Dermis microvascular lymphatic vessel endothelial cell (primary cell): ENCODE results near the gene USH1G. TPM values are rescaled to one million over a fixed set of nuclear protein-coding genes. Genes with fewer than 3 reads are reported as not detected.
"Not testable (repeated sequence)": the region's sequence is repeated elsewhere in the genome, so short reads cannot be mapped to it uniquely, and the experiment has no call there.

Experiments used
- DNase-seq, 2 donors: peaks; one replicate each; pipeline versions ENCODE4 v3.0.0 to v3.0.0-alpha.2; 2010; ENCODE audit warnings: low read depth in 2 of 2
- total RNA-seq: library from RNA; depleted of rRNA; stranded (reverse); fragments of >200 nt; gene quantifications from 2 replicates; pipeline ENCODE4 v1.2.1, GENCODE V29; 2014

Gene USH1G
- total RNA-seq, 1 donor from 2014 or later = not detected

DNA sequence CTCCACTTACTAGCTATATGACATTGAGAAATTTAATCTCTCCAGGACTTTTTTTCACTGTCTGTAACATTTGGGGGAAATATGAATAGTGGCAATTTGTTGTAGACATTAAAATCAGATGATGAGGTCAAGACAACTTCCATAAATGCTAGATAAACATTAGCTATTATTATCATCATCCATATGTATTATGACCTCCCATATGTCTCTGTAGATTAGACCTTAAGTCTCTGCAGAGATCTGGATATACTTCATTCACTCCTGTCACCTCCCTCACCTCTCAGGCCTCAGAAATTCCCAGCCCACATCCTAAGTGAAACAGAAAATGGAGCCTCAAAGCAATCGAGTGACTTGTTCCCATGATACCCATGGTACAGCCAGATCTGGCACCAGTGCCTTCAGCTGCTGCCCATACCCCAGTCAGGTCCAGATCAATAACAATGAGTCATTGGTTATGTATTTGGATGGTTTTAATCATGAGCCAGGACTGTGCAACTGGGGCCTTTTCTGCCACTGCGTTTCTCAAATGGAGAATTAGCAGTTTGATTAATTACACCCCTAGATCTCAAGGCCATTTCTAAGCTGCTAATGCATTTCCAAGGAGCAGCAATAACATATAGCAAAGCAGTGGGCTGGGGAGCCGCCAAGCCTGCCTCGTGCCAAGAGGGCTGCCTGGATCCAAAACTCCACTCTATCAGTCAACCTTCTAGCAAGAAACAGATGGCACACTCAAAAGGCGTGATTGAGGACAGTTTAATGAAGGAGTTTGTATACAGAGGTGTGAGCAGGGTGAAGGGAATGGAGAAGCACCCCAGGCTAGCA, 47.7 kb downstream of the USH1G start:
- DNase-seq = no peak

DNA sequence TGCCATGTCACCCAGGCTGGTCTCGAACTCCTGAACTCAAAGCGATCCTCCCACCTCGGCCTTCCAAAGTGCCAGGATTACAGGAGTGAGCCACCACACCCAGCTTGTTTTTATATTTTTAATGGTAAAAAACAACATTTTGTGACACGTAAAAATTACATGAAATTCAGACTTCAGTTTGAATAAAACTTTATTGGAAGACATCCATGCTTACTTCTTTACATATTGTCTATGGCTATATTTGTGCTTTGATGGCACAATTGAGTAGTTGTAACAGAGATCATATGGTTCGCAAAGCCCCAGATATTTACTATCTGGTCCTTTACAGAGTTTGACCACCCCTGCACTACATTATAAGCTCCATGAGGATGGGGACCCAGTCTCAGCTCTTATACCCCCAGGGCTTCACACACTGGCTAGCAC, 48.4 kb downstream of the USH1G start:
- no peak for DNase-seq

DNA sequence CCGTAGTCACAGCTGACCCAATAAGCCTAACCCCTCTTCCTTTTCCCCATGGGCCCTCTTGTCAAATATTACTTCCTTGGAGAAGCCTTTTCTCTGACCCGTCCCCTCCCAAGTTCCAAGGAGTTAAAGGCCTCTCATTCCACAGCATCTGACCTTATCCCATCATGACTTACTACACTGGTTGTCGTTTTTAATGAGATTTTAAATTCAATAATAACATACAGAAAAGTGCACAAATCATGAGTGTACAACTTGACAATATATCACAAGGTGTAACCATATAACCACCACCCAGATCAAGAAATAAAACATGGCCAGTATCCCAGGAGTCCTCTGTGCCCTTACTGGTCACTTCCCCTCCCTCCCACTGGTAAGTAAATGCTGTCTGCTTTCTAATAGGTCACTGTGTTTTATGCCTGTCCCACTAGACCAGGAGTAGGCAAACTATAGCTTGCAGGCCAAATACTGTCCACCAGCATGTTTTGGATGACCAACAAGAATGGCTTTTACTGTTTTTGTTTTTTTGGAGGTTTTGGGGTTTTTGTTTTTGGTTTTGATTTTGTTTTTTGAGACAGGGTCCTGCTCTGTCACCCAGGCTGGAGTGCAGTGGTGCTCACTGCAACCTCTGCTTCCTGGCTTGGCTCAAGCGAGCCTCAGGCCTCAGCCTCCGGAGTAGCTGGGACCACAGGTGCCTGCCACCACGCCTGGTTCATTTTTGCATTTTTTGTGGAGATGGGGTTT, 49.0 kb downstream of the USH1G start:
- DNase-seq = no peak

DNA sequence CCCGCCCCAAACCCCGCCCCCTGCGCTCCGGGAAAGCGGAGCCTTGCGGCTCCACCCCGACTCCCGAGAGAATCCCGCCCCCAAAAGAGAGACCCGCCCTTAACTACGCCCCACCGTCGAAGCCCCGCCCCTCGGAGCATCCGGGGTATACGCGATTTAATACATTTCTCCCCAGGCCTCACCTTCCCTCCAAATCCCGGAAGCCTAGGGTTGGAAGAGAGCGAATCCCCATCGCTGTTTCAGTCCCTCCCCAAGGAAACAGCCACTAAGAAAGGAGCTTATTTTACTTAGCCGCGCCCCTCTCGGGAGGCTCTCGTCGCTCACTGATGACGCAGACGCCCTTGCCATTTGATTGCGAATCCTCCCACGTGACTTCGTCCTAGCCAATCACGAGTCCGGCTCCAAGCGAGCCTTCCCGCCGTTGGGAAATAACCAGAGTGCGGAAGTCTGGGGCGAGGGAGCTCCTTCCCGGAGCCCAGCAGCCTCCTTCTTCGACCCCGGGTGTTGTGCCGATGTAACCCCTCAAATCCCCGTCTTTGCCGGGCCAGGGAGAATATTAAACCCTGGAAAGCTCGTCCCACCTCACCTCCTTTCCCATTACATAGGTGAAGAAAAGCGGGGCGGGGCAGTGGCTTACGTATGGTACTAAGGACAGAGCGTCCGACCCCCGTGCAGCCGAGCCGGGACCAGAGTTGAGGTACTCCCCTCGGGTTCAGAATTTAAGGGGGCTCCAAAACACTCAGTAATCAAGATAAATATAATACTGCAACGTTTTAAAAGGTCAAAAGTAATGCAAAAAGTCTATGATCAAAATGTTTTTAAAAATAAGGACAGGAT, 49.8 kb downstream of the USH1G start:
- peak; percentile 100 for DNase-seq

DNA sequence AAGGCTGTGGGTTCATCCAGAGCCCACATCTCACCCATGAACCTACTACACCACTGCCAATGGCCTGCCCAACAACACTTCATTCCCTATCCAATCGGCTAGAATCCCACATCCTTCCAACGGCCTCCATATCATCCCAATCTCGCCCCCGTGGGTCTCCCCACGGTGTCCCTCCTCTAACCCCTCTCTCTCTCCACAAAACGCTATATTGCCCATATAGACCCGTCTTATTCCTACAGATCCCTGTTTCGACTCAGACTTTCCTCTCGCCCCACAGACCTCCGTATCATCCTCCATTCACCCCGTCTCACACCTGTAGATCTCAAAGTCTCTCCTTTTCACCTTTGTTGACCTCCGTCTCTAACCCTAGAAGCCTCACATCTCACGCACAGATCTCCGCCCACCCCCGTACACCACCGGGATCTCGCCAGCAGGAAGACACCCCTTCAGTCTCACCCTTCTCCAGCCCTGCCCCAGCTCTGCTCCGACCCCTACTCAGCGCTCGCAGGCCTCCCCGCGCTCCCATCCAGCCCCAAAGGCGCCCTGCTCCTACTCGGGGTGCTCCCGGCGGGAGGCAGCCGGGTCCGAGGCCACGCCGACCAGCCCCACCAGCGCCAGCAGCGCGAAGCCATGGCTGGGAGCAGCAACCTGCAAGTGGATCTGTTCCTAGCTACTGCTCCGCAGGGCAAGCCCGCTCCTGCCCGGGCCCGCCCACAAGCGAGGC, 50.6 kb downstream of the USH1G start, which contains the start of gene FDXR:
TSS of gene FDXR (minus strand) at position 682 of the 724 bp plus-strand sequence. CDS start at position 632, 50 bp downstream.
- DNase-seq = no peak

DNA sequence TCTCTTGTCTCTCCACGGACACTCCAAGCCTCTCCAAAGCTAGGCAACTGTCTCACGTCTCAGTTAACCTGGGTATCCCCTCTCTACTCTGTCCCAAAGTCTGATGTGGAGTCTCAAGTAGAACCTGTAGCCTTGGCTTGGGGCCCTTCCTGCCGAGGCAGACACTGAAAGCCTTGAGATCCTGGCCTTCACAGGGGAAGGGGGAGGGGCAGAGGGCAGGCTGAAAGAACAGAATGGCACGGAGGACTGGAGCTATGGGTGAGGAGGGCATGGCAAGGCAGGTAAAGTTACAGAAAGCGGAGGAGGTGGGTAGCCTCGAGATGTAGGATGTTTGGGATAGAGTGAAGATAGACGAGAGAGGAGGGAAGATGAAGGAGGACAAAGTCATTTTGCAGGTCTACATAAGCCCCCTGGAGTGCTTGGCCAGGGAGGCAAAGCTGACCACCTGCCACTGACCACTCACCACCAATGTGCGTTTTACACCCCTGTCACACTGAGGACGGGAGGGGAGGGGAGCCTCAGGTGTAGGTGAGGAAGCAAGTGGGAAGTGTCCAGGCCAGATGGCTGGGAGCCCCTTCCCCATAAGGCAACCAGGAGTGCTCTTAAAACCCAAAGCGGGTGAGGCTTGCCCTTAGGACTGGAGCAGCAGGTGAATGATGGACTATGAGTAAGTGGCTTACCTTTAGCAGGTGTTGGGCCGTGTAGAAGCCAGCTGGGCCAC, 51.5 kb downstream of the USH1G start:
- no peak for DNase-seq

DNA sequence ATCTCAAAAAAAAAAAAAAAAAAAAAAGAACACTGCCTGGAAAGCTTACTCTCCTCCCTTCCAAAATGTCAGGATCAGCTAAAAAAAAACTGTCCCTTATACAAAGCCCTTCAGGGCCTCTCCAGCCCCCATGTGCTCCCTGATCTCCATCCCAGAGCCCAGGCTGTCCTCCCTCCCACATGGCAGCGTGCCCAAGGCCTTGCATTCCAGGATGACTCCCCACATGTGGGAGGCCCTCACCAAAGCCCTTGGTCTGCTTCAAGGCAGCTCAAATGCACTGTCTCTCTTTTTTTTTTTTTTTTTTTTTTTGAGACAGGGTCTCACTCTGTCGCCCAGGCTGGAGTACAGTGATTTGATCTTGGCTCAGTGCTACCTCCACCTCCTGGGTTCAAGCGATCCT, 52.5 kb downstream of the USH1G start:
- no peak for DNase-seq

DNA sequence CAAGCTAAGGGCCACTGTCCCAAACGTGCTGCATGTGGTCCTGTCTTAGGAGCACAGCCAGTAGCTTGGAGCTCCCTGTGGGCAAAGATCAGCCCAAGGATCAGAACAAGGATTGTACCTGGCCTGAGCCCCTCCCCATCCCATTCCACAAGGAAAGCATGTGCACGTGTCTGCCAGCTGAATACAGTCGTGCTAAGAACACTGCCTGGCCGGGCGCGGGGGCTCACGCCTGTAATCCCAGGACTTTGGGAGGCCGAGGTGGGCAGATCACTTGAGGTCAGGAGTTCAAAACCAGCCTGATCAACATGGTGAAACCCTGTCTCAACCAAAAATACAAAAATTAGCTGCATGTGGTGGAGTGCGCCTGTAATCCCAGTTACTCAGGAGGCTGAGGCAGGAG, 53.0 kb downstream of the USH1G start:
- not testable (repeated sequence) for DNase-seq

DNA sequence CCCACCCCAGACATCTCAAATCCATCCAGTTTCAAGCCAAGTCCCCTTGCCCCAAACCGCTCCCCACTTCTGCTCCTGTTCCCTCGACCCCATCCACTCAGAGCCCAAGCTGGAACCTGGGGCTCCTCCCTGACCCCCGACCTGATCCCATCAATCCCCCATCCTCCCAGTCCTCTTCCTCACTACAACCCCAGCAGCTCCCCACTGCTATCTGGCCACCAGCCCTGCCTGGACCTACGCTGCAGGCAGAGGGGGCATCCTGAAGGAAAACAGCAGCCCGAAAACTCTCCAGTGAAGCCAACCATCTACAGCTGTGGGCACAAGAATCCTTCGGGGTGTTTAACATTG, 54.2 kb downstream of the USH1G start:
- DNase-seq = no peak

DNA sequence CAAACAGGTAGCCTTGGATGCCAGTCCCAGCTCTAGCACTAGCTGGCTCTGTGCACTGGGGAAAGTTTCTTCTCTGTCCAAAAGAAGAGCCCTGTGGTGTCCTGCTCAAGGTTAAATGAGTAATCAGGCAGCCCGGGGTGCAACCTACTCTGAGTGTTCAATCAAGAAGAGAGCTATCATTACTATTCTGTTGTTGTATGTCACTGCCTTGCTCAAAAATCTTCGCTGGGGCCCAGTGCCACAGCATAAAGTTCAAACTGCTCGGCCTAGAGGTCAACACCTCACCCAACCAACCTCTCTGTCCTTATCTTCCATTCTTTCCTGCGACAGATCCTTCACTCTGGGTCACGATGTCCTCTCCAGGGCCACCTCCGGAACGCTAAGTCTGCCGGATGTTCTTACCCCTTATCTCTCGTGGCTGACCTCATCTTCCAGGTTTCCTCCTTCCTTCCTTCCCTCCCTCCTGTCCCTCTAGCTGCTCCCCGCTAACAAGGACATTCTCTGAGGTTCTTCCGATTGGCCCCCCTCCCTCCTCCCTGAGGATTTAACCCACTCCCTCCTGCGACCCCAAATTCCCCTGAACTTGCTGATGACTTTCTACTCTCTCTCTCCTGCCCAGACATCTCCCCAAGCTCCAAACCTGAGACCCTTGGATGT, 54.7 kb downstream of the USH1G start:
- DNase-seq = no peak

DNA sequence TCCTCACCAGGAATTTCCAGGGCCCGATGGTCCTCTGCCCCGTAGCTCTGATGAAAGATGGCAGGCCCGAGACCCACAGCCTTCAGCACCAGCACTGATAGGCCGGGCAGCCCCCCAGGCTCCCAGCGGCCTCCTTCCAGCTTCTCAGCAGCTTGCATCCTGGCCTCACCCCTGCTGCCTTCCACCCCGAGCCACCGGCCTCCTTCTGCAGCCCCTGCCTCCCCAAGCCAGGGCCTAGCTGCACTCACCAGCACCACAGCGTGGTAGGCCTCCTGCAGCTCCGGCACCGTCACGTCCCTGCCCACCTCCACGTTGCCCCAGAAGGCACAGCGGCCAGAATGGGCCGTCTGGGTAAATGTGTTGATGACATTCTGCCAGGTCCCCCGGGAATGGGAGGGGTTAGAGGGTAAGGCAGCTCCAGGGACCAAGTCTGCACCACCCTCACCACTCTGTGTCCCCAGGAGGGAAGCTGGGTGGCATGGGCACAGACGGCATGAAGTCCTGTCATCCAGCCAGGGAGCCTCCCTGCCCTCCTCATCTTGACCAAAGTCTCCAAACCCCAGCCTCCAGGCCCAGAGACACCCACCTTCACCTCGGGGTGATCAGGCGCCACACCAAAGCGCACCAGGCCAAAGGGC, 56.7 kb downstream of the USH1G start:
- DNase-seq = no peak

Other genes with a start within 250 kb of the USH1G start
- gene CD300LF, start 210.3 kb downstream of the USH1G start, total RNA-seq = not detected in 2 replicates
- 0.13 TPM in 2 replicates for gene RAB37, start 186.0 kb downstream of the USH1G start, total RNA-seq
- 5.4 and 6.8 TPM in 2 replicates for gene NHERF1, start 174.6 kb downstream of the USH1G start, total RNA-seq
- gene NAT9, start 146.9 kb downstream of the USH1G start, total RNA-seq = 17.7 and 31.4 TPM in 2 replicates
- under 0.01 TPM in 1 of 2 replicates, not detected in the other for gene GRIN2C, start 63.4 kb downstream of the USH1G start, total RNA-seq
- 21.6 and 40.1 TPM in 2 replicates for gene FDXR, start 50.3 kb downstream of the USH1G start, total RNA-seq
- not detected in 2 replicates for gene FADS6, start 29.6 kb downstream of the USH1G start, total RNA-seq
- gene OTOP2, start 1.0 kb upstream of the USH1G start, total RNA-seq = not detected in 2 replicates
- not detected in 2 replicates for gene OTOP3, start 12.6 kb upstream of the USH1G start, total RNA-seq
- 31.6 and 48.5 TPM in 2 replicates for gene HID1, start 49.5 kb upstream of the USH1G start, total RNA-seq
- 7.2 and 10.2 TPM in 2 replicates for gene CDR2L, start 64.4 kb upstream of the USH1G start, total RNA-seq
- 16.2 and 28.0 TPM in 2 replicates for gene MRPL58, start 89.4 kb upstream of the USH1G start, total RNA-seq
- 138 and 188 TPM in 2 replicates for gene ATP5PD, start 123.7 kb upstream of the USH1G start, total RNA-seq
- 9.1 and 14.9 TPM in 2 replicates for gene KCTD2, start 124.0 kb upstream of the USH1G start, total RNA-seq
- 3.9 and 4.6 TPM in 2 replicates for gene SLC16A5, start 164.7 kb upstream of the USH1G start, total RNA-seq
- gene ARMC7, start 186.7 kb upstream of the USH1G start, total RNA-seq = 3.9 and 6.2 TPM in 2 replicates
- 42.4 and 46.0 TPM in 2 replicates for gene NT5C, start 208.5 kb upstream of the USH1G start, total RNA-seq
- 87.1 and 122 TPM in 2 replicates for gene JPT1, start 231.3 kb upstream of the USH1G start, total RNA-seq